NB4 (cell line): ENCODE data around the gene PHLDB3.
A peak's percentile ranks its signal among the peaks of the same experiment; 100 is the strongest.

ENCODE experiments used
- DNase-seq: peaks from one replicate; pipeline ENCODE4 v3.0.0; 2010; ENCODE audit warnings: low read depth
- H3K4me3 ChIP-seq: one replicate; pipeline ENCODE4 v1.5.1; 2011; ENCODE audit warnings: mild to moderate bottlenecking, low read depth, low read length, moderate library complexity
- MAX ChIP-seq: IDR thresholded peaks from 2 replicates; pipeline ENCODE4 v1.6.1; 2011; ENCODE audit warnings: low read depth, low read length
- MYC ChIP-seq: IDR thresholded peaks from 2 replicates; pipeline ENCODE4 v1.6.1; 2011; ENCODE audit warnings: low read depth, low read length
- POLR2A ChIP-seq: IDR thresholded peaks from 2 replicates; pipeline ENCODE4 v1.6.1; 2011; ENCODE audit warnings: mild to moderate bottlenecking; ENCODE audit not compliant: insufficient read length; ENCODE audit errors: extremely low read depth
- TF ChIP-seq, protein P1 (sequence below): IDR thresholded peaks from one replicate; pipeline ENCODE4 v1.5.1; 2012; ENCODE audit warnings: low read depth, low read length

PHLDB3 gene

GRCh38 chr19:43474487-43474886, 30.1 kb downstream of the PHLDB3 start:
- TF ChIP-seq POLR2A (no peak), MYC (no peak), MAX (no peak)
- no peak for DNase-seq
- no peak overlapping the region for H3K4me3 ChIP-seq

DNA sequence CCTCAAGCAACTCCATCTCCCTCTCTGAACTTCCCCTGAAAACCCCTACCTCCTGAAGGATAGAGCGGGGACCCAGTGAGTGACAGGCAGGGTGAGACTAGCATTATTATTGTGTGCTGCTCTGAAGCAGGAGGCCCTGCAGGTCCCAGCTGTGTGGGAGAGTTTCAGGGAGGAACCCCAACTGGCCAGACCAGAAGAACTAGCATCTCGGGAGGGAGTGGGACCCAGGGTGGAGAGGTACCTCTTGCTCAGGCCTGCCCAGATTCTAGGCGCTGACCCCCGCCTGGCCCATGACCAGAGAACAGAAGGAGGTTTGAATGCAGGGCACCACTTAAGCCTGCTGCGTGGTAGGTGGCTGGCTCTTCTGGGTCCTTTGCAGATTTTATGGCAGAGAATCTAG, 33.5 kb downstream of the PHLDB3 start:
- DNase-seq = no peak
- H3K4me3 ChIP-seq = no peak overlapping the region
- TF ChIP-seq MYC (no peak), POLR2A (no peak), MAX (no peak)
- TF ChIP-seq, protein P1, sequence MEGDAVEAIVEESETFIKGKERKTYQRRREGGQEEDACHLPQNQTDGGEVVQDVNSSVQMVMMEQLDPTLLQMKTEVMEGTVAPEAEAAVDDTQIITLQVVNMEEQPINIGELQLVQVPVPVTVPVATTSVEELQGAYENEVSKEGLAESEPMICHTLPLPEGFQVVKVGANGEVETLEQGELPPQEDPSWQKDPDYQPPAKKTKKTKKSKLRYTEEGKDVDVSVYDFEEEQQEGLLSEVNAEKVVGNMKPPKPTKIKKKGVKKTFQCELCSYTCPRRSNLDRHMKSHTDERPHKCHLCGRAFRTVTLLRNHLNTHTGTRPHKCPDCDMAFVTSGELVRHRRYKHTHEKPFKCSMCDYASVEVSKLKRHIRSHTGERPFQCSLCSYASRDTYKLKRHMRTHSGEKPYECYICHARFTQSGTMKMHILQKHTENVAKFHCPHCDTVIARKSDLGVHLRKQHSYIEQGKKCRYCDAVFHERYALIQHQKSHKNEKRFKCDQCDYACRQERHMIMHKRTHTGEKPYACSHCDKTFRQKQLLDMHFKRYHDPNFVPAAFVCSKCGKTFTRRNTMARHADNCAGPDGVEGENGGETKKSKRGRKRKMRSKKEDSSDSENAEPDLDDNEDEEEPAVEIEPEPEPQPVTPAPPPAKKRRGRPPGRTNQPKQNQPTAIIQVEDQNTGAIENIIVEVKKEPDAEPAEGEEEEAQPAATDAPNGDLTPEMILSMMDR = no peak

DNA sequence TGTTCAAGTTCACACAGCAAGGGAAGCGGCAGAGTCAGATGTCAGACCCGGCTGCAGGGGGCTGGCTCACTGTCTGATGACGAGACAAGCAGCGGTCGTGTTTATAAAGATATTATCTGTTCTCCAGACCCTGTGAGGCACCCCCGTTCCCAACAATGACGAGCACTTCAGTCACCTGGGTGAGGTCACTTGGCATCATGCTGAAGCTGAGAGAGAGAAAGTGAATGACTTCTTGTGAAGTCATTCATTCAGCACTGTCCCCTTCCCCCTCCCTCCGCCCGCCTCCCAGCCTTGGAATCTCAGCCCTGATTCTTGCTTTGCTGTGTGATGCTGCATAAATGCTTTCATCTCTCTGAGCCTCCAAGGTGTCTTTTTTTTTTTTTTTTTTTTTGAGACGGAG, 34.3 kb downstream of the PHLDB3 start:
- H3K4me3 ChIP-seq = no peak overlapping the region
- TF ChIP-seq, protein P1 = no peak
- no peak for TF ChIP-seq MYC
- no peak for TF ChIP-seq POLR2A
- TF ChIP-seq MAX = no peak
- DNase-seq = no peak

GRCh38 chr19:43469160-43469480, 35.4 kb downstream of the PHLDB3 start:
- TF ChIP-seq, protein P1 = no peak
- TF ChIP-seq MAX (no peak), MYC (no peak), POLR2A (no peak)
- no peak for DNase-seq

GRCh38 chr19:43468354-43469159, 36.0 kb downstream of the PHLDB3 start:
- no peak for TF ChIP-seq POLR2A
- no peak for TF ChIP-seq MYC
- TF ChIP-seq MAX = no peak
- TF ChIP-seq, protein P1 = no peak
- no peak for DNase-seq
- H3K4me3 ChIP-seq = no peak overlapping the region

More at GRCh38 chr19:43469160-43469480, 35.4 kb downstream of the PHLDB3 start:
- H3K4me3 ChIP-seq = no peak overlapping the region

GRCh38 chr19:43467730-43468129, 36.8 kb downstream of the PHLDB3 start:
- DNase-seq = peak; percentile 33
- TF ChIP-seq MYC (no peak), MAX (no peak), POLR2A (no peak)
- TF ChIP-seq, protein P1 = no peak
- H3K4me3 ChIP-seq = no peak overlapping the region
